HG03159 (cell line): Measurements from ENCODE around the gene FAM131C.
"Not testable (repeated sequence)": the region's sequence is repeated elsewhere in the genome, so short reads cannot be mapped to it uniquely, and the experiment has no call there.

Source experiments
- ATAC-seq: cut with Tn5 transposase; IDR thresholded peaks from one replicate; pipeline ENCODE4 v1.9.1; 2021; ENCODE audit warnings: mild to moderate bottlenecking, moderate library complexity; ENCODE audit not compliant: unreplicated experiment

FAM131C gene

DNA sequence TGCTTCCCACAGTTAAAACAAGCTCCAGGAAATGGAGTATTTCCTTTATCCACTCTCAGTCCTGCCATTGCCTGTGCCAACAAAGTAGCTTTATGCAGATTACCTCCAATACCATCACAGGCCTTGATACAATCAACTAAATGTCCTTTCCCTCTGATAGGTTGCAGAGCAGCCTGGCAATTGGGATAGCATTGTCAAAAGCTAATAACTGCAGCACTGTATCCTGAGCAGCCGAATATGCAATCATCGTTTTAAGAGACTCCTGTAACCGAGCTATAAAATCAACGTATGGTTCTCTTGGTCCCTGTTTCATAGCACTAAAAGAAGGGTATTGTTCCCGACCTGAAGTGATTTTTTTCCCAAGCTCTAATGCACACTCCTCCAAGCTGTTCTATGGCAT is 33.6 kb upstream of the FAM131C start:
- not testable (repeated sequence) for ATAC-seq

DNA sequence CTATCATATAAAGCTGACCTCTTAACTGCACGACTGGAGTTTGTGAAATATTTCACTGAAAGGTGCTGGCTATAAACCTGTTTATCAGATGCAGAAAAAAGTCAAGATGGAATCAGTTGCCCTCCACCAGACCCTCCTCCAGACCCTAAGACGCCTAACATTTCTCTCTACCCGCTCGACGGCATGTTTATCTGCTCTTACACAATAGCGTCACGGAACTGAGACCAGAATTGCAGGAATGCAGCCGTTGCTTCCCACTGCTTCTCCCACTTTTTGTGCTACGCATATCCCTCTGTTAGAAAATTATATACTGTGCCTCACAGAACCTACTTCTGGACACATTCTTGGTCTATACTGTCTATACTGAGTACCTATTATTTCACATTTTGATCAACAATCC is 28.2 kb upstream of the FAM131C start:
- no peak for ATAC-seq

DNA sequence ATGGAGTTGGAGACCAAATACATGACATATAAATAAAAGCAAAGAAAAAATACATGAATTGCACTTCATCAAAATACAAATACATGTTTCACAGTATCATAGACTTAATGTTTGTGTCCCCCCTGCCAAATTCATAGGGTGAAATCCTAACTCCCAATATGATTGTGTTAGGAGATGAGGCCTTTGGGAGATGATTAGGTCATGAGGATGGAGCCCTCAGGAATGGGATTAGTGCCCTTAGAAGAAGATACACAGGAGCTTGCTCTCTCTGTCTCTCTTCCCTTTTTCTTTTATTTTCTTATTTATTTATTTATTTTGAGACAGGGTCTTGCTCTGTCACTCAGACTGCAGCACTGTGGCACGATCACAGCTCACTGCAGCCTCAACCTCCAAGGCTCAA is 26.0 kb upstream of the FAM131C start:
- no peak for ATAC-seq

DNA sequence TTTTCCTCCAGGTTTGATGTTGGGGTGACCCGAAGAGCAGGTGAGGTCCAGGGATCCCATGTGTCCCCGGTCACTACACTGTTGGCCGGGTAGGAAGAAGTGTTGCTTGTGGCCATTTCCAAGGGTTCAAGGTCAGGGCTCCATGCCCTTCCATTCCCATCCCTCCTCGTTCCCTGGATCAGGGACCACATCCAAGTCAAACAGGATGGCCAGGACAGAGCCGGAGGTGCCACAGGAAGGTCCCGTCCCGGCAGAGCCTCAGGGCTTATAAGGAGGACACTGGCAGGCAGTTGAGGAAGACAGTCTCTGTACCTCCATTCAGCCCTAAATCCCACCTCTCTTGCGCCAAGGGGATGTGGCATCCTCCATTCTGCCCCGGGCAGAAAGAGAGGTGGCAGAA is 22.0 kb upstream of the FAM131C start:
- ATAC-seq: no peak

DNA sequence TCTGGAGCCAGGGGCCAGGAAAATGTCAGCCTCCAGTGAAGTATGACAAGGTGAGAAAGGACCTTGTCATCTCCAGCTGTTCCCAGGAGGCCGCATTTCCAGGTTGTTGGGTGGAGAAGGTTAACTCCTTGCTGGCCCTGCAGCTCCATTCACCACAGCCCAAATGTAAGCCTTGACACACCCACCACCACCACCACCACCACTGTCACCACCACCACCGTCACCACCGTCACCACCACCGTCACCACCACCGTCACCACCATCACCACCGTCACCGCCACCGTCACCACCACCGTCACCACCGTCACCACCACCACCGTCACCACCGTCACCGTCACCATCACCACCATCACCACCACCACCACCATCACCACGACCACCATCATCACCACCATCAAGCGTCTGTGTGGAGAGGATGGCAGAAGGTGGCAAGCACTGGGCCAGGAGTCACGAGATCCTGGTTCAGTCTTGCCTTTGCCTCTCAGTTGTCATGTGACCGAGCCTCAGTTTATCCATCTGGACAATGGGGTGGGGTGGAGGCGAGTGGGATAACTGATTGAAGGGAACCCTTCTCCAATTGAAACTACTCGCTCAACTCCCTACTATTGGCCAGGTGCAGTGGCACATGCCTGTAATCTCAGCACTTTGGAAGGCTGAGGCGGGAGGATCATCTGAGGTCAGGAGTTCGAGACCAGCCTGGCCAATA is 21.2 kb upstream of the FAM131C start:
- no peak for ATAC-seq

DNA sequence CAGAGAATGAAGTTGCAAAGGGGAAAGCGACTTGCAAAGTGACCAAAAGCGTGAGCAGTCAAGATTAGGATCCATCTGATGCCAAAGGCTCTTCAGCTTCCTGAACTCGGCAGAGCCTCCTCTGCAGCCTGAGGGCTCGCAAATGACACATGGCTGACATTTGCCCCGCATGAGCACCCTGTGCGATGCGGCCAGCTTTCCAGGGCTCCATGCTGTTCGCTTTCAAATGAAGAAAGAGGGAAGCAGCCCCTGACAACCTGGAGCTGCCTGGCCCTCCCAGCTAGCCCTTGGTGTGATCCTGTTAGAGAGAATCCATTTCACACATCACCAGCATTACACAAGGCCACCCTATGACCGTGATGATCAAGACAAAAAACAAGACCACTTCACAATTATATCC is 20.2 kb upstream of the FAM131C start:
- no peak for ATAC-seq

DNA sequence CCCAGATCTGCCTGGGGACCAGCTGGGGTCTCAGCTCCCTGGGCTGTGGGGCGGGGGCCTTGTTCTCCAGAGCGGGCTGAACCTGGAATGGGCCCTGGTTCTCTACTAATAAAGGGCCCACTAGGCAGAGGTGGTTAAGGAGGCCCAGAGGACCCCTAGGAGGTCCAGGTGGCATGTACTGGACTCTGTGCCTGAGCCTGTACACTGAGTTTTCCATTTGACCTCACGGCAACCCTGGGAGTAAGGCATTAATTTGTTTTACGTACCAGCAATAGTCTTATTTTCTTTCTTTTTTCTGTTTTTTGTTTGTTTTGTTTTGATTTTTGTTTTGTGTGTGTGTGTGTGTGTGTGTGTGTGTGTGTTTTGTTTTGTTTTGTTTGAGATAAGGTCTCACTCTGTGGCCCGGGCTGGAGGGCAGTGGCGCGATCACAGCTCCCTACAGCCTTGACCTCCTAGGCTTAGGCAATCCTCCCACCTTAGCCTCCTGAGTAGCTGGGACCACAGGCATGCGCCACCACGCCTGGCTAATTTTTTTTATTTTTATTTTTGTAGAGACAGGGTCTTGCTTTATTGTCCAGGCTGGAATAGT is 19.6 kb upstream of the FAM131C start:
- no peak for ATAC-seq

DNA sequence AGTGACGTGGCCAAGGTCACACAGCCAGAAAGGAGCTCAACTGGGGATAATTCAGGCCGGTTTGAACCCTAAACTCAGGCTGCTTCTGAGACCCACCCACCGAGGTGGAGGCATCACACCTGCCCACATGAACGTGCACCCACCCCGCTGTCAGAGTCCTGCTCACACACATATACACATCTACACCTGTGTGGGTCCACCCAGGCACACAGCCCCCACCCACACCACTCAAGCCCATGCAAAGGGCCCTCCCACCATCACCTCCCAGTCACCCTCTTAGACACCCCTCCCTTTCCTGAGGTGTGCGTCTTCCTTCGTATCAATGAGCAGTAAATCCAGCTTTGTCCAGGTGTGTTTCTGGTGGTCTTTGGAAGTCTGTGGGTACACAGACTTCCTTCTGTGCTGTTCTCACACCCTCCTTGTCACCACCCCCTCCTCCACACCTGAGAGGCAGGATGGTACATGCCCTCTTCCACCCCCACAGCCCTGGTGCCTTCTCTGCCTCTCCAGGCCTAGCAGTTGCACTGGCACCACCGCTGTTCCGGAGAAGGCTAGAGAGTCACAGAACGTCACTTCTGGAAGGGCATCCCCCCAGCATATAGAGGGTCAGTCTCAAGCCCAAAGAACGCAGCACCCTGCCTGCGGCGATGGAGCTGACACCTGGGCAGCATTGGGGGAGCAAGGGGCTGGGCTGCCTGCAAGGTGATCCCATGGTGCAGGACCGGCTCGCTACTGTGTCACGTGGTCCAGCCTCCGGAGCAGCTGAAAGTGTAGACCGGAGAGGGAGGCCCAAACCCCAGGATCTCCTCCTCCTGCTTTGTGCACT is 18.9 kb upstream of the FAM131C start:
- ATAC-seq: no peak

DNA sequence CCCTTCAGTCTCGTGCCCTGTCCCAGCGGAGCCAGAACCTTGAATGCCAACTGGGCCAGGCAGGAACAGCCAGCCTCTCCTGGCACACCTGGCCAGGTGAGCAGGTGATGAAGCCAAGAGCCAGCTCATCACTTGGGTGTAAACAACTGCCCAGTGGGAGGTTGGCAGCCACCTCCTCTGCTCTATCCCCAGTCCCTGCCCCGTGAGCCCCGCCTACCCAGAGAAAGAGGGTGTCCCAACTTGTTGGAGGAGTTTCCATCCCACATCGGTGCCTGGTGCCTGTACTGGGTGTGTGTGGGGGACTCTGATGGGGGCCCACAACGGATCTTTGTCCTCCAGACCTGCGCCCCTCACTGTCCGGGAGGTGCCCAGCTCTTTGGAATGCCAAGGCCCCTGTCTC is 17.8 kb upstream of the FAM131C start:
- ATAC-seq: no peak

DNA sequence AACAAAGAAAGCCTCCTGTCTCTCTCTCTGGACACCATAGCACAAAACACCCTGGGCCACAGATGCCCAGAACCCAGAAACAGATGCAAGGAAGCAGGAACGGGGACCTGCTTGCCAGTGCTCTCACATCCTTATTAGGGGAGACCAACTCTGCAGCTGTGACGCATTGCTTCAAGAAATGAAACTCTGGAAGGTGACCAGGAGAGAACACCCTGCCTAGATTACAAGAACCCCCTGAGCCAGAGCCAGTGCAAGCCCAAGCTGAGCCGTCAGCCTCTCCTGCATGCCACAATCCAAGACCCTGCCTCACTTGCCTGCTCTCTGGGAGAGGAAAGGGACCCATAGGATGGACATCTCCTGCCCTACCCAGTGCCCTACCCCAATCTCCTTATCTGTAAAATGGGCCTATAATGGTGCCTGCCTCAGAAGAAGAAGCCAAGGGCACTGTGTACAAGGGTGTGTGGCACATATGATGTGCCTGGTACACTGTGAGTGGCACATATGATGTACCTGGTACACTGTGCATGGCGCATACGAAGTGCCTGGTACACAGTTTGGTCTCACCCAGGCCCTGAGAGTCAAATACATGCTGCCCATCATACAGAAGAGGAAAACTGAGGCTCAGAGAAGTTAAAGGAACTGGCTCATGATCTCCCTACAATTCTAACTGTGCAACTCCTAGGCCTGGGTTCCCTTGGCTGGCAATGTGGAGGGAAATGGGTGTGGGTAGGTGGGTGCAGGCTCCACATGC is 16.8 kb upstream of the FAM131C start:
- ATAC-seq: no peak

DNA sequence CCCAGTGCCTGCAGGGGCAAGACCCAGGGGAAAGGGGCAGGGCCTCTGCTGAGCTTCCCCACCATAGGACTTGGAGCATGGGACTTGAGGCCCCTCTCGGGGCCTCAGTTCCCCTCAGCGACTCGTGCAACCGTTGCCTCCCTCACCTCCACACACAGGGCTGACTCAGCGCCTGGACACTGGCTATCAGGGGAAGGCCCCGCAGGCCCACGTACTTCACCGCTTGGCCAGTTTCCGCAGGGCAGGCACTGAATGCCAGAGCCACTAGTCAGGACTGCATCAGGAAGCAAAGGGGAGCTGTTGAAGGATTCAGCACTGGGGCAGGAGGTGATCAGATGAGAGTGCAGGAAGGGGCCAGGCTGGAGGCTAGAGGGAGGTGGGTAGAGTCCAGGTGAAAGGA is 15.5 kb upstream of the FAM131C start:
- no peak for ATAC-seq

DNA sequence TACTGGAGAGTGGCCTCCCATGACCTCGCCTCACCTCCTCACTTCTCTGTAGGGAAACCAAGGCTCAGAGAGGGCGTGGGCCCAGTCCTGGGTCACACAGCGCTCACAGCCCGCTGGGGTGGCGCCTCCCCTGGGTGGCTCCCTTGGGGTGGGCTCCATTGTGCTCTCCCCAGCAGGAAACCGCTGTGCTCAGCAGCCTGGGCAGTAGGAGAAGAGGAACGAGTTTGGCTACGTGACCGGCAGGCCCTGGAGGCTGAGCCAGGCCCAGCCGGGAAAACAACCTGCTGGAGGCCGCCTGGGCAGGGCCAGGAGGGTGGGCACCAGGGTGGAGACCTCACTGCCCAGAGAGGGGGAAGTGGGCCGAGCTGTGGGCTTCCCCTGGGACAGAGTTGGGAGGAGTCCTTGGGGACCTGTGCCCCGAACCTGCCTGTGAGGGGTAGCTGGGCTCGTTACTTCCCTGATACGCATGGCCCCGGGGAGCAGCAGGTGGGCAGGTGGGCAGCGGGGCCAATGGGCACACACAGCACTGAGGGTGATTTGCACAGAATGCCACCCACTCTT is 15.0 kb upstream of the FAM131C start:
- no peak for ATAC-seq

DNA sequence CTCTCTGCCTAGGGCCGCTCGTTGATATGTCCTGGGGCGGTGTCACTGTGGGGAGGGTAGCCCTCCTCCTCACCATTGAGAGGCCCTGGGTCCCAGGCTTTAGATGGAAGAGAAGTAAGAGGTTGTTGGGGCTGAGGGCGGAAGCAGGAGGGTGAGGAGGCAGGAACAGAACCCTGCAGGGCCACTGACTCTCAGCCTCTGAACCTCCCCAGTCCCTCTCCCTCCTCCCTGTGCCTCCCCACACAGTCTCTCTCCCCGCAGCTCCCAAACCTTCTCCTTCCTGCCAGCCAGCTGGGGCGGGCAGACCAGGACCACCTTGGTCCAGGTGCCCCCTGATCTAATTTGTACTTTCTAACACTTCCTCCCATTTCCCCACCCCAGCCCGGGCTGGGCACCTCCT is 14.3 kb upstream of the FAM131C start:
- no peak for ATAC-seq

DNA sequence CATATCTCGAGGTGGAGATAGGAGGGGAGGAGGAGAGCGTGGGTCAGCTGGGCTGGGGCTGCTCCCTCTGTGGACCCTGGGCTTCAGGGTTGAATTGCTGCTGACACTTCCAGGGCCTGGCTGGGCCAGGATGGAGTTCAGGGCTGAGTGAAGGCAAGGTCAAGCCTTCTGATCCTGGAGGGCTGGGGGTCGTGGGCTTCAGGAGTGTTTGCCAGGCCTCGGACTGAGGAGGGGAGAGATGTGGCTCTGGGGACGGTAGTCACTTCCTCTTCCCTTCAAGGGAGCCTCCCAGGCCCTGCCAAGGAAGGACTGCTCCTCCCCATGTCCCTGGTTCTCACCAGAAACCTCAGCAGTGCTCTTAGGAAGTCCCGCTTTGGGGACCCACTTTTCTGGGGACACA is 12.1 kb upstream of the FAM131C start:
- no peak for ATAC-seq

DNA sequence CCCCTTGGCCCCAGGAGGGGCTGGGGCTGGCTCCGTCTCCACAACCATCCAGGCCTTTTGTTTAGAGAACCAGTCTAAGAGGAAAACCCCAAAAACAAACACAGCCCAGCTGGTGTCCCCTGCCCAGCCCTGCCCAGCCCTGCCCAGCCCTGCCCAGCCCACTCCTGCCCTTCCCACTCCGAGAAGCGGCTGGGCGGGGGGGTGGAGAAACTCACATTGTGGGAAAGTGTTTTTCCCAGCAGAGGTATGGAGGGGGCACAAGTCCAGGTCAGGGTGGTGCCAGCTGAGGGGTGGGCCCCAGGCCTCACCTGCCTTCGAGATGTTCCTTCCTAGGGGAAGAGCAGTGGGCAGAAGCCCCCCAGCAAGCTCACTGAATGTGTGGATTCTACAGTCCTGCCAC is 10.0 kb upstream of the FAM131C start:
- no peak for ATAC-seq

DNA sequence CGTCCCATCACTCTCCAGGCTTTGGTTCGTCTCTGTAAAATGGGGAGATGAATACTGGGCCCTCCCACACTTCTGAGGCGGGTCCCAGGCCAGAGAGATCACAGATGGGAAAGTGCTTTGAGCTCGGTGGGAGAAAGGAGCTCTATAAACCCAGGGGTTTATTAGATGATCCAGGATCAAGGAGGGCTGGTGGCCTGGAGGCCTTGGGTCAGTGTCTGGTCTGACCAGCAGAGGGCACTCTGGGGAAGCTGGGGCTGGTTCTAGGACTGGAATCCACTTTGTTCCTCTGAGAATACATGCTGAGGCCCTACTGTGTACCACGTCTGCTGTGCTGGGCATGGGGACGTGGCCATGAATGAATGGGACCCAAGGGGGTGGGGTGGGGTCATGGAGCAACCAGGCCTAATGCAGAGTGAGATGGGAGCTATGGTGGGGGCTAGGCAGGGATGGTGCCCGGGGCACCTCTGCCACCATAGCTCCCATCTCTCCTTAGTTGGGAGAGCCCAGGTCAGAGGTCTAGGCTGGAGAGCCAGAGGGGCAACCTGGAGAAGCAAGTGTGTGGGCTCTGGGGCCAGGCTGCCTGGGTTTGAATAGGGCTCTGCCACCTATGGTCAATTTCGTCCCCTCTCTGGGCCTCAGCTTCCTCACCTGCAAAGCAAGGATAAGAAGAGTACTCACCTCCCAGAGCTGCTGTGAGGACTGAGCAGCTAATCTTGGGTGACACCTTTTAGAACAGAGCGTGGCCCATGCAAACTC is 9.0 kb upstream of the FAM131C start:
- ATAC-seq: no peak

DNA sequence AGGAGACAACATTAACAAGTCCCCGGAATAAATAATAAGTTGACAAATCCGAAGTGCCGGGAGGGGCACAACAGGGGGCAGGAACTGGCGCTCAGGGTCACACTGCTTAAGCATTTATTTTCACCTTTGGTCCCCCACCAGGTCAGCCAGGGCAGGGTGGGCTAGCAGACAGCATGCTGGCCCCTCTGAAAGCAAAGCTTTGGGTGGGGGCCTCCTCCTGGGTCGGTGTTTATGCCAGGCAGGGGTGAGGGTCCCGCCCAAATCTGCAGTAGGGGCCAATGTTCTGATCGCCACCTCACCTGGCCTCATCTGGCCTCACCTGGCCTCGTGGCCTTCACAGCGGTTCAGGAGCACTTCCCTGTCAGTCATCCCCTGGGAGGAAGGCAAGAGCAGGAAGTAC is 8.2 kb upstream of the FAM131C start:
- no peak for ATAC-seq

DNA sequence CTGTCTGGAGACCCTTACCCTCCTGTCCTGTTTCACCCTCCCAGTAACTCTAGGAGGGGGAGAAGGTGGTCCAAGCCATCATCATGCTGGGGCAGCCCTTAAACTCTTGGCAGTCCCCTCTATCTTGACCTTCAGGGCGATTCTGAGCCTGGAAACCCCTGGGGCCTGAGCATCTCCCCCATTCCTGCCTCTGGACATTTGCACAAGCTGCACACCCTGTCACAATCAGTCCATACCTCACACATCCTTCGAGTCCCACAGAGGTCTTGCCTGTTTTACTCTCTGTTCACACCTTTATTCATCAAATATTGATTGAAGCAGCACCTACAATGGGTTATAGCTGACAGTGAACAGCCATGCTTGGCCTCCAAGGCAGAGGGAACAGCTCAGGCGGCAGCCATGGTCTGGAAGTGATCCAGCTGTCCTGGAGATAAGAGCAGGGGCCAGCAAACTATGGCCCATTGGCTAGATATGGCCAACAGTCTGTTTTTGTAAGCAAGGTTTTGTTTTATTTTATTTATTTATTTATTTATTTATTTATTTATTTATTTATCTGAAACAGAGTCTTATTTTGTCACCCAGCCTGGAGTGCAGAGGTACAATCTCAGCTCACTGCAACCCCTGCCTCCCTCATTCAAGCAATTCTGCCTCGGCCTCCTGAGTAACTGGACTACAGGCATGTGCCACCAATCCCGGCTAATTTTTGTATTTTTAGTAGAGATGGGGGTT is 7.1 kb upstream of the FAM131C start:
- no peak for ATAC-seq

DNA sequence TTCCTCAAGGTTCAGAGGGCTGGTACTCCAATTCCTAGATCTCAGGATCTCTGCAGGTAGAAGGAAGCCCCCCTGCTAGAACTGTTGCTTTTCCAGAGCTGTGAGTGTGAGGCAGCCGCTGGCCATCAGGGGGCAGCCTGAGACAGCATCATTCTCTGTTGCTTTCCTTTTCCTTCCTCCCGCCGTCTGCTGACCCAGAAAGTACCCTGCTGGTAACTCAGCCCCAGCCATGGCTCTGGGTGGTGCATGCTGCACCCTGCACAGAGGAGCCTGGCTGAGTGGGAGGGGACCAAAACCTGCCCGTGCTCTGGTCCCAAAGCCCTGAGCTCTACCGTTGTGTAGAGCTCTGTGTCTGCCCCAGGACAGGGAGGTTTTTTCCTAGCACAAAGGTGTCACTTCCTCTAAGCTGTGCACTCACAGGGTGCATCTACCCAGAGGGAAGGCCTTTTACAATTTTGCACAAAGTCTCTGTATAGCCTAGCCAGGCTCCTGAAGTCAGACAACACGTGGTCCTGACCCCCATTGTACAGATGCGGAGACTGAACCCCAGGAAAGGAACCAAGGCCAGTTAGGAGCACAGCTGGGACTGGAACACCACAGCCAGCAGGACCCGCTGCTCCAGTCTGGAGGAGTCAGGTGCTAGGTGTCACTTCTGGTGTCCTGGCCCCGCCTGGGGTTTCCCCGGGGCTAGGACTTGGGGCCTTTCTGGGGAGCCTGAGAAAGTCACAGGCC is 5.6 kb upstream of the FAM131C start:
- peak; percentile 61 for ATAC-seq
